HG02970 (cell line): Measurements from ENCODE around the gene ARL3.

Source experiments
- ATAC-seq: cut with Tn5 transposase; IDR thresholded peaks from one replicate; pipeline ENCODE4 v1.9.1; 2021; ENCODE audit warnings: mild to moderate bottlenecking, moderate library complexity, moderate number of reproducible peaks; ENCODE audit not compliant: unreplicated experiment, low FRiP score

ARL3 gene

DNA sequence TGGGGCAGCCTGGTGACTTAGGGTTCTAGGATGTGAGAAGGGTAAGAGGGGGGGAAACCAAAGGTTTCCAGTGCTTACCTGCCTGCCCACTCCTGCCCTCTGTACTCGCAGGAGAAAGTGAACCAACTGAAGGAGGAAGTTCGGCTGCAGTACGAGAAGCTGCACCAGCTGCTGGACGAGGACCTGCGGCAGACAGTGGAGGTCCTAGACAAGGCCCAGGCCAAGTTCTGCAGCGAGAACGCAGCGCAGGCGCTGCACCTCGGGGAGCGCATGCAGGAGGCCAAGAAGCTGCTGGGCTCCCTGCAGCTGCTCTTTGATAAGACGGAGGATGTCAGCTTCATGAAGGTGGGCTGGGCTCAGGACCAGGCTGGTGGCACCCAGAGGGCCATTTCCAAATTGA is 59.2 kb downstream of the ARL3 start:
- ATAC-seq: no peak

DNA sequence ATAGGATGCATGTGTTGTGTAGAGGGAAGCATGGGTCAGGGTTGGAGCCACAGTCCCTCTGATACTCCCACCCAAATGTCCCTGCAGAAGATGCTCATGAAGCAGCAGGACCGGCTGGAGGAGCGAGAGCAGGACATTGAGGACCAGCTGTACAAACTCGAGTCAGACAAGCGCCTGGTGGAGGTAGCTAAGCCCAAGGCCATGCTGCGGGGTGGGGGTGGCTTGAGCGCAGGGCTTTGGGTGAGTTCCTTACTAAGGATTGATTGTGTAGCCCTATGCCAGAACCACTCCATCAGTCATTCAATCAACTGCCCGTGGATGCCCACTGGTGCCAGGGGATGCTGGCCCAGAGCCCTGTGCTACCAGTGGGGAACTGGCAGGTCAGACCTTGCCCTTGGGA is 59.6 kb downstream of the ARL3 start:
- no peak for ATAC-seq

DNA sequence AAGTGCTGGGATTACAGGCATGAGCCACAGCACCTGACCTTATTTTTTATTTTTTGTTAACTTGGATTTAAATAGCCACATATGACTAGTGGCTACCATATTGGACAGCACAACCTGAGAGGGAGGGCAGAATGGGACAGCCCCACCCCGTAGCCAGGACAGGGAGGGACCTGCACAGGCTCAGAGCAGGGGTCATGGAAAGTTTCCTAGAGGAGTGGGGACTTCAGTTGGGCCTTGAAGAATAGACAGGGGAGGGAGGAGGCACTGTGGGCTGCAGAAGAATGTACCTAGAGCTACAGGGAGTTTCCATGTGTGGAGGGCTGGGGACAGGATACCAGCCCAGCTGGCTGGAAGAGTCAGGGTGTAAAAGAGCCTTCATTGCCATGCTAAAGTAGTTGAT is 61.1 kb downstream of the ARL3 start:
- ATAC-seq: no peak

DNA sequence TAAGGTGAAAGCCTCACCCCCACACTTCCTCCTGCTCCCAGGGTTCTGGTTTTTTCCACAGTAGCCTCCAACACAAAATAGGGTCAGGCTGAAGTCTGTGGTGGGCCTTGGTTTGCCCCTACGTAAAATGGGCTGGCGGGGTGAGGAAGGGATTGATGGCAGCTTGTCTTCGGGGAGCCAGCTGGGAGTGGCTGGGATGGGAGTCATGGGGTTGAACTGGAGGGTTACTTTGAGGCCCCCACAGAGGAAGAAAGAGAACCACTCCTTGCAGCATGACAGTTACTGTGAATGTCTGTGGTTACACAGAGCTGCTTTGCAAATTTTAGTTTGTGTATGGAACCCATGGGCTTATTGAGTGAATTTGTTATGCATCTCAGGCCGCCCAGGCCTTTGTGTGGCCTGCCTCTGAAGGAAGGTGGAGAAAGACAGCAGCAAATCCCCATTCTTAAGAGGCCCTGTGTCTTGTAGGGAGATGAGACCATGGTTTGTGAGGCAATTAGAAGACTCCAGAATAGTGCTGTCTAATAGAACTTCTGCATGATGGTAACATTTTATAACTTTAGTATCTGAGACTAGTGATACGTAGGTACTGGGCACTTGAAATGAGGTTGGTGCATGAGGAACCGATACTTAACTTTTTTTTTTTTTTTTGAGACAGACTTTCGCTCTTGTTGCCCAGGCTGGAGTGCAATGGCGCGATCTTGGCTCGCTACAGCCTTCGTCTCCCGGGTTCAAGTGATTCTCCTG is 61.9 kb downstream of the ARL3 start:
- ATAC-seq: no peak

DNA sequence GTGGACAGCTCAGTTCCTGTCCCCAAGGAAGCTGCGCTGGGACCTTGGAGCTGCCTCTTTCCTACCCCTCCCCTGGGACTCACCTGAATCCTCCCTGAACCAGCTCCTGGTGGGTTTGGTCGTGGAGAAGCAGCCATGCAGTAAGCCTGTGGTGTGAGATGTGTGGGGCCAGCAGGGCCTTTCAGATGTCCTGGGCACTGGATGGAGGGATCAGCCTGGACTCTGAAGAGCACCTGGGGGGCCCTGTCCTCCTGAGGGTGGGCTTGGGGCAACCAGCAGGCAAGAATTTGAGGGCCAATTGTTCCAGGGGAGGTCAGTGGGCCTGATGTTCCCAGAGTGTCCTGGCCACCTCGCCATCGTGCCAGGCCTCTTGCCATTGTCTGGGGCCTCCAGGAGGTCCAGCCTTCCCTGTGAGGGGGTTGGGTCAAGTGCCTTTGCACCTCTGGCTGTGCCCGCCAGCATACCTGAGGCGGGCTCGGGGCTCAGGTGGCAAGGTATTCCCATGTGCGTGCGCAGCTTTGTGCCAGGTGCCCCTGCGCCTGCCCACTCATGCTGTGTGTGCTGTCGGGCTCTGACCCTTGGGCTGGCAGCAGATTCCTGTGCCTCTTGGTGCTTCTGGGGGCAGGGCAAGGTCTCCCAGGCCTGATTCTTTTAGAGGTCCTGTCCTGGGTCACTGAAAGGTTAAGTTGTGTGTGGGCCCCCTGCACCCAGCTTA is 62.6 kb downstream of the ARL3 start:
- ATAC-seq: no peak

DNA sequence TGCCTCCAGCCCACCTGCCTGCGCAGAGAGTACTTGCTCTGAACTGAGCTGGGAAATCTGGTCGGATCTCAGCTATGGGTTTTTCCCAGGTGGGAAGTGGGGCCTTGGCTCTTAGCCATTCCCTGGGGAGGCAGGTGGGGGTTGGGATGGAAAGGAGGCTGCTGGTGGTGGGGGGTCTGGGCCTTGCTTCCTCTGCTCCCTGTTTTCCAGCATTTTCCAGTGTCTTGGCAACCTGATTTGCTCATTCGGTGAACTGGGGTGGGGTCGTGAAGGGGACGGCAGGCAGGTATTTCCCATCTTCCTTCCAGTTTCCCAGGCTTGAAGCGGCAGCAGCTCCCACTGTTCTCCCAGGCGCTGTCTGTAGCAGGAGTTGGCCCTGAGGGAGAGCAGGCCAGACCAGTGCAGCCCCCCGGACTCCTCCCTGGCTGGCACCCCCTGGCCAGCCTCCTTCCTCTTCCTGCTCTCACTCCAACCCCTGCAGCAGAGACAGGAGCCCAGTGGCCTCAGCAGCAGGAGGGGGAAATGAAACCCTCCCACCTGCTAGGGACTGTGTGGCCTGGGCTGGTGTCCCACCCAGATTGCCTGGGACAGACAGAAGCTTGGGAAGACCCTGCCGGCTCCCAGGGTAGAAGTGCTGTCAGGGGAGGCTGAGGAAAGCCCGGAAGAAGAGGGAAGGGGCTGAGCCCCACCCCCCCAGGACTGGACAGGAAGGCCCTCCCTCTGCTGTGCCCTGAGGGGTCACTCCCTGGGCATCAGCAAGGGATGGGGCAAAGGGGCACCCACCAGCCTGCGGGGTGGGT is 63.3 kb downstream of the ARL3 start:
- ATAC-seq: no peak

DNA sequence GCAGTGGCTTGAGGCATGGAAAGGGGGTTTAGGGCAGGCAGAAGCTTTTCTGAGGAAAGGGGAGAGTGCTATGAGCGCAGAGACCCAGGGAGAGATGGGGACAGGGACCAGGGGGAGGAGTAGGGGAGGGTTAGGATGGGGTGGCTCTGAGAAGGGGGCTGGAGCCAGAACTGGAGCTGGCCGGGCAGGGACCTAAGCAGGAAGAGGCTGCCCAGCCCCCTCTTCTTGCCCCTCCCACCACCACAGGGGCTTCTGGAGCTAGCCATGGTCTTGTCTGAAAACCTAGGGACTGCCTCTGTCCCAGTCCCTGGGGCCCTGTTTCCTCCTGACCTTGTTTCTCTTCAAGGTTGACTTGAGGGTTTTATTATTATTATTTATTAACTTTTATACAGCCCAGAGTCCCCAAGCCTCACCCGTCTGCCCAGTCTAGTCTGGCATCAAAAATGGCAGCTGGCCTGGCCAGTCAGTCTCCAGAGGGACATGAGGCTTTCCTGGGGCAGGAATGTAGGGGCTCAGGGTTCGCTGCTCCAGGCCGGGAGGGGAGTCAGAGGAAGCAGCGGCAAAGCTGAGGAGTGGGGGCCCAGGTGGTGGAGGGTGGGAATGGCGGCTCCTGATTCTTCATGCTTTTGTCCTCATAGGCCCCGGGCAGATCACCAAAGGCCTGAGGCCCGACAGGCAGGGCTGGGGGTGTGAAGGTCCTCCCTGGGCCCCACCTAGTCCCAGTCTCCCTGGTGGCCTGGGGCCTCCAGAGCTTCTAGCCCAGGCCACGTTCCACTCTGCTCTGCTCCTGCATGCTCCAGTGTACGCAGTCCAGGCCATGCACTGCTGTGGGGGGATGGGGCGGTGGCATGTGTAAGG is 64.2 kb downstream of the ARL3 start:
- ATAC-seq: no peak

DNA sequence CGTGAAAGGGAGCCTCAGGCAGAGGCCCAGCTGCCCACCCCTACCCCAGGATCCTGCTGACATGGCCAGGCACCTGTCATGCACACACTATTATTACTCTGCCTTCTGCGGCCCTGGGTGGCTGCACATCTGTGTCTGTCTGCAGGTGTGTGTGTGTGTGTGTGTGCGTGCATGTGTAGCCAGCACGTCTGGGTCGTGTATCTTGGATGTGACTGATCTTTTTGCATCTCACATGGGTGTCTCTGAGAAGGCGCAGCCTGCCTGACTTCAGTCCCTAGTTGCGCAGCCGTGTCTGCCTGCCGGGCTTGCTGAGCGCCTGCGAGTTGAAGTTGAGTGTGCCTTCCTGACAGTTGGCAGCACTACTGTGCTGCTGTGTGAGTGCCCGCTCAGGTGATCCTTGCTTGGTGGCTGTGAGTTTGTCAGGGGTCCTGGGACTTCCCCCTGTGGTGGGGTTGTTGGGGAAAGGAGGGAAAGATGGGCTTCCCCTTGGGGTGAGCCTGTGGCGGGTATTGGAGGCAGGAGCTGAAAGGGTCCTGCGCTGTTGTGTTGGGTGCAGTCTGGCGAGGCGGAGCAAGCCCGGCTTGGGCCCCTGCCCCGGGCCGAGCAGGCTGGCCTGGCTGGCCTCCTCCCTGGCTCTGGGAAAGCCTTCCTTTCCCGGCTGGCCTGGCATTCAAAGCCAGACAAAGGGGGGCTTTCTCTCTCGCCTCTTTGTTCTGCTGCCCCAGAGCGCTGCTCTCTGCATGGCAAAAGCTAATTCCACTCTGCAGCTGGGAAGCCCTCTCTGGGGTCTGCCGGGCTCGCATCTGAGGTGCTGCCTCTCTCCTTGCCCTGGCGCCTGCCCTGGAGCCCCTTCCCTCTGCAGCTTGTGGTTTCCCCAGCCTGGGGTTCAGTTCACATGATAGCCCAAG is 65.1 kb downstream of the ARL3 start:
- no peak for ATAC-seq

DNA sequence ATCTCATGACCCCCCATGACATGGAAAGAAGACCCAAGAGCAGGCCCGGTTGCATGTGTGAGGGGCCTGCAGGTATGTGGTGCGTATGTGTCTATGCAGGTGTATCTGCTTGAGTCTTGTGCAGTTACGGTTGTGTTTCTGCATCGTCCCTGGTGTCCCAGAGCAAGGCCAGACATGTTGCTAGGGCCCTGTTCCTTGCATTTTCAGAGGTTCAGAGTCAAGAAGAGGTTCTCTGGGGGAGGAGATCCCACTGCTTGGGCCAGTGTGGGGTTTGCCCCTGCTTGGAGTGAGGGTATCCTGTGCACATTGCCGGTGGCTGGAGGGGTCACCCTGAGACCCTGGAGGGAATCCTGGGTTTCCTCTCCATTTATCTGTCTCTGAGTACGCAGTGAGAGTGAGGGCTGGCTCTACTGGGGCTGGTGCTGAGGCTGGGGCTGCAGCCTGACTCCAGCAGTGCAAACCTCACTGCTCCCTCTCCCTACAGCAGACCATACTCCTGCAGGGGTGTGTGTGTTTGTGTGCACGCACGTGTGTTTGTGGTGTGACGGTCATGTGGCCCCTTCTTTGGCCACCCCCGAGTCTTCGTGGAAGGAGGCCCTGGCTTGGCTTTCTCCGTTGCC is 65.8 kb downstream of the ARL3 start:
- no peak for ATAC-seq

DNA sequence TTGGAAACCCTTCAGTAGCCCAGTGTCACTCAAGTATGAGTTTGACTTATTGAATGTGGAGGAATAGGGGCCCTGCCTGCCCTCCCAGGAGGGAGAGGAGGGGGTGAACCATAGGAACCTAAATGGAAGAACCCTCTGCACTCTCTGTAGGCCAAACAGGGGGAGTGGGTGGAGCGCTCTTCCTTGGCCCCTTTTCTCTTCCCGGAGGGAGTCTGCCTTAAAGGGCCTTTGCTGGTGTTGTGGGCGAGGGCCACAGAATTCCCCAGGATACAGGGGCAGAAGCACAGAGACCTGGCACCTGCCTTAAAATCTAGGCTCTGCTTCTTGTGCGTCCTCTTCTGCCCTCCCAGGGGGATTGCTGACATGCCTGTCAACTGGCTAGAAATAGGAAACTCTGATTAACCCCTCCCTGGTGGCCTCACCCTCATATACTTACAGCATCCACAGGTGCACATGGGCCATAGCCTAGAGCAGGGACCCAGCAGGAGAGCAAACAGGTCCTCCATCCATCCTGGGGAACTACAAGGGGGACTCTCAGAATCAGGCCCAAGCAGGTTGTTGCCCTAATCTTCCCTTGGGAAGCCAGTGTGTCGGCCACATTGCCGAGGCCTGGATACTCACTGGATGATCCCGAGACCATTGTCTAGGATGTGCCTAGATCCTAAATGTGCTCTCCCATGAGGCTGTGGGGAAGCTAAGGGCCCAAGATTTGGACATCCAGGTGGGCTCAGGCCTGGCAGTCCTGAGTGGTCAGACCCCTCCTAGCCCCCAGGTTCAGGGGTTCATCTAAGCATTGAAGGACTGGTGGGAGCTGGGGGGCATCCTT is 66.5 kb downstream of the ARL3 start:
- ATAC-seq: no peak

DNA sequence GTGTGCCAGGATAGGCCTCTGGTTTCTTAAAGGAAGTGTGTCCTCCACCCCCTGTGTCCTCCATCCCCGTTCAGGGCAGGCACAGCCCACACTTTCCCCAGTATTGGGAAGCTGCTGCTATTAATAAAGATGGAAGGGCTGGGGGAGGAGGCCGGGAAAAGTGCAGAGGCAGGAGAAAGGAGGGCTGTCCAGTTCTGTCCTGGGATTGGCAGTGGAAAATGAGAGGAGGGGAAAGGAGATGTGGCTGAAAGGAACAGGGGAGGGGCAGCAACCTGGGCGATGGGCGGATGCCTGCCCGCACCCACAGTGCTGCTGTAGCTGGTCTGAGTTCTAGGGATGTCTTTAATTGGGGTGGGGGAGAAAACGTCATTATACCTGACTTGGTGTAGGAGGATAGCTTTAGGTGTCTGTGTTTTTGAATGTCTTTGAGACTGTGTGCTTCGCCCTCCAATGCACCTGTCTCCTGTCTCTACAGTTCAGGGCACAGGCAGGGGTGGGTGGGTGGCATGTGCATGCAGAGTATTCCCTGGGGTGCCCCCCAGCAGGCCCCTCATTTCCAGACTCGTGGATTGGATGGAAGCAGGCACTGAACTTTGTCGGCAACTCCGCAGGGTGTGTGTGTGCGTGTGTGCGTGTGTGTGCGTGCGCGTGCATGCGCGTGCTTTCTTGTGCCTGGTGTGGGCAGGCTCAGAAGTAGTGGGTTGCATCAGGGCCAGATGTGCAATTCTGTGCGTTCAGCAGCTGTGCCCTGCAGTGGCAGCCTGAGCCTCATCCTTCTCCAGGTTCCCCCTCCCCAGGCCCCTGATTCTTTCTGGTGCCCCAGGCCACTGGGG is 67.4 kb downstream of the ARL3 start:
- ATAC-seq: no peak

DNA sequence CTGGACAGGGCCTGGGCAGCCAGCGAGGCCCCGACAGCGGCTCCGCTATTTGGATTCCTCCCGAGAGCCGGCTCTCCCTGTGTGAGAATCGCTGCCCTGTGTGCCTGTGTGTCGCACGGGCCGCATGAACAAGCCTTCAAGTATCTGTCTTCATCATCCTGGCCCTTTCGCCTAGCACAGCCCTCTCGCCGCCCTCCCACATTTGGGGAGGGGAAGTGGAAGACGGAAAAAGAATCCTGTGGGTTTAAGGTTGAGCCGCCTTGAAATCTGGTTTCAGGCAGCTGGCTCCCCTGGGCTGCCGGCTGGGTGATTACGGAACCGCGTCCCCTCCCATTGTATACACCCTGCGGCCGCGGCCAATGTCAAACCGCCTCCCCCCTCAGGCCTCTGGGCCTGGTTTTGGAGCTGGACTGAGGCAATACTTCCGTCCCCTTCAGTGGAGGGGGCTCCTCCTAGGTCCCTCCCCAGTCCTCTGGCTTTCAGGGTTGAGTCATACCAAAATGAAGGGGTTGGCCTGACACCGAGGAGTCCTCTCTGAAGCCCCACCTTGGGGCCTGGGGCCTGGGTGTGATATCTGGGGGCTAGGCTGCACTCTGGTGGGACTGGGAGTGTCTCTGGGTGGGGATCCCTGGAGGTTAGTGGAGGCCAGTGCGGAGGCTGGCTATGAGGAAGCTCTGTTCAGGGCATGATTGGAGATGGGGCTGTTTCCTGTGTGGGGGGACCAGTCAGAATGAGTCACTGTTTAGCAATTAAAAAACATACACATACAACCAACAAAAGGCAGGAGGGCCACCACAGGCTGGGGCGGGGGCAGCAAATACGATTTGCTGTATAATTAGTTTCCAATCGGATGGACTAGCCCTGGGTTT is 68.2 kb downstream of the ARL3 start:
- ATAC-seq: peak; percentile 28

DNA sequence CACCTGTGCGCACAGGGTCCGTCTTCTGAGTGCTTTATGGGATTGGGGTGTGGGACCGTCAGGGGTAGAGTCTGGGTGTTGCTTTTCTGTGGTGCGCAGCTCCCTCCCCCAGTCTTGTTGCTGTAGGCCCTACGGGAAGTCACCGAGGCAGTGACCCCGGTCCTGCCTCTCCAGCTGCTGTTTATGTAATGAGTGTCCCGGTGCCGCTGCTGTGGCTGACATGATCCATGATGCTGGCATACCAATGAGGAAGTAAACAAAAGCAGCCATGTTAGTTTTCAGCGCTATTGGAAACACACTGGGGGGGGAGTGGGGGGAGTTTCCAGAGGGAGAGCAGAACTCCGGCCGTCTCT is 68.8 kb downstream of the ARL3 start:
- no peak for ATAC-seq

DNA sequence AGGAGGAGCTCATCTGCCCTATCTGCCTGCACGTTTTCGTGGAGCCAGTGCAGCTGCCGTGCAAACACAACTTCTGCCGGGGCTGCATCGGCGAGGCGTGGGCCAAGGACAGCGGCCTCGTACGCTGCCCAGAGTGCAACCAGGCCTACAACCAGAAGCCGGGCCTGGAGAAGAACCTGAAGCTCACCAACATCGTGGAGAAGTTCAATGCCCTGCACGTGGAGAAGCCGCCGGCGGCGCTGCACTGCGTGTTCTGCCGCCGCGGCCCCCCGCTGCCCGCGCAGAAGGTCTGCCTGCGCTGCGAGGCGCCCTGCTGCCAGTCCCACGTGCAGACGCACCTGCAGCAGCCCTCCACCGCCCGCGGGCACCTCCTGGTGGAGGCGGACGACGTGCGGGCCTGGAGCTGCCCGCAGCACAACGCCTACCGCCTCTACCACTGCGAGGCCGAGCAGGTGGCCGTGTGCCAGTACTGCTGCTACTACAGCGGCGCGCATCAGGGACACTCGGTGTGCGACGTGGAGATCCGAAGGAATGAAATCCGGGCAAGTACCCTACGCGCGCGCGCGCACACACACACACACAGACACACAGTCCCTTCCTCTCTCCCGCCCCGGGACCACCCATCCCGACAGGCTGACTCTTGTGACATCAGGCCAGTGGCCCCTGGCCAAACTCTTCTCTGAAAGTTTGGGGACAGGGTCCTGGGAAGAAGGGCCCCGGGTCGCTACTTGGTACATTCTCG is 69.4 kb downstream of the ARL3 start:
- ATAC-seq: no peak

DNA sequence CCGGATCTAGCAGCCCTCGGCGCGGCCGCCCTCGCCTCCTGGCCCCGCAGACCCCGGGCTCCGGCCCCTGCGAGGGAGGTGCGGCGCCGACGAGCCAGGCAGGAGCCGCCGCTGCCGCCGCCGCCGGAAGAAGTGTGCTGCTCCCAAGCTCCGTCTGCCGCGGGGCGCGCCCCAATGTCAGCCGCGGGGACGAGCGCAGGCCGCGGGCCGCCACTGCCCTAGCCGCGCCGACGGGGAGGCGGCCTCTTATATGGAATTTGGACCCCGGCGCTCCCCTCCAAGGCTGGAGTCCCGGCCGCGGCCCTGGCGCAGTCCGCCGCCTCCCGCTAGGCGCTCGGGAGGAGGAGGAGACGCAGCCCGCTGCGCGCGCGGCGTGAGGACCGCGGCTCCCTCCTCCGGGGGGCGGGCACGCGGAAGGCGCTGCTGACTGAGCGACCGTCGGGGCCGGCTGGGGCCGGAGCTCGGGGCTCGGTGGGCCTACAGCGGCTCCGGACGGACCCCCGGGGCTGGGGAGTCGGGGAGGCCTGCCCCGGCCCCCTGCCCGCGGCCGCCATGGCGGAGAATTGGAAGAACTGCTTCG is 70.0 kb downstream of the ARL3 start, which contains the start of gene TRIM8:
Gene TRIM8 (plus strand): TSS at position 414 of the 580 bp plus-strand sequence. CDS start 139 bp downstream, at position 553.
- ATAC-seq: no peak
